Hindlimb muscle (tissue), 1 donor: ENCODE measurements around the gene ZDHHC20. TPM values are rescaled to one million over a fixed set of nuclear protein-coding genes. Genes with fewer than 3 reads are reported as not detected.

Experiments used
- polyA plus RNA-seq: library from polyadenylated mRNA; unstranded; fragments of 120-200 nt; gene quantifications from one replicate; pipeline ENCODE4 v1.2.1, GENCODE V29; 2013; ENCODE audit not compliant: insufficient read length

Gene ZDHHC20
- polyA plus RNA-seq, 1 donor = 32.9 TPM

Other genes with a start within 250 kb of the ZDHHC20 start
- gene MICU2, start 144.9 kb upstream of the ZDHHC20 start, polyA plus RNA-seq = 63.7 TPM
- 14.3 TPM for gene FGF9, start 211.8 kb upstream of the ZDHHC20 start, polyA plus RNA-seq